ENCODE results near the gene MAEA. TPM values are rescaled to one million over a fixed set of nuclear protein-coding genes. Genes with fewer than 3 reads are reported as not detected.
"Not testable (repeated sequence)": the region's sequence is repeated elsewhere in the genome, so short reads cannot be mapped to it uniquely, and the experiment has no call there.

The MAEA gene
- total RNA-seq, 4 donors from 2014 or later, result 114 to 211 (median 168) TPM

- H3K4me1 ChIP-seq, result no peaks in the 10 kb centered on the region
- H3K9me3 ChIP-seq, result no peaks in the 10 kb centered on the region
- no peak overlapping the region for H3K27ac ChIP-seq
- no peaks in the 10 kb centered on the region for H3K27me3 ChIP-seq
- TF ChIP-seq CTCF (IDR thresholded peaks at IDR 0.05), result no peak
- no peak for TF ChIP-seq POLR2AphosphoS5 (IDR thresholded peaks at IDR 0.05)
- TF ChIP-seq EP300 (IDR thresholded peaks at IDR 0.05; ENCODE audit: low read depth), result no peak
- TF ChIP-seq POLR2A (IDR thresholded peaks at IDR 0.05), result no peak
- in situ Hi-C loops (cut with MboI; ENCODE audit: low pct_ligation_motif_present in 1 of 4, low pct_unique_long_range_greater_than_20kb in 1 of 4, low sequenced_read_pairs in 3 of 4) (loop anchor here in 3 of 4 donors (25.0 kb wide), 2 partner anchors 243 to 268 kb away; no protein-coding TSS in a partner anchor), intact Hi-C loops (cut with DNase I; ENCODE audit: low total_unique reads) (no loop called here)
- no peak overlapping the region for H3K4me3 ChIP-seq
- no peaks in the 10 kb centered on the region for H3K36me3 ChIP-seq
- 87 to 91% methylated on average over 7 to 22 of the region's 22 CpGs for WGBS, 2 donors (ENCODE audit: low coverage in 1 of 2)
- no peak for DNase-seq
Measured at GRCh38 chr4:1369479-1370079, 79.9 kb downstream of the MAEA start.

GRCh38 chr4:1370321-1371124 lies 80.8 kb downstream of the MAEA start:
- Histone ChIP-seq H3K27me3 (no peaks in the 10 kb centered on the region), H3K36me3 (no peaks in the 10 kb centered on the region), H3K27ac (no peak overlapping the region), H3K9me3 (no peaks in the 10 kb centered on the region), H3K4me1 (no peaks in the 10 kb centered on the region), H3K4me3 (no peak overlapping the region)
- DNase-seq, result no peak
- no peak for TF ChIP-seq EP300 (IDR thresholded peaks at IDR 0.05; ENCODE audit: low read depth)
- no peak for TF ChIP-seq CTCF (IDR thresholded peaks at IDR 0.05)
- TF ChIP-seq POLR2AphosphoS5 (IDR thresholded peaks at IDR 0.05), result no peak
- no peak for TF ChIP-seq POLR2A (IDR thresholded peaks at IDR 0.05)
- in situ Hi-C loops (cut with MboI; ENCODE audit: low pct_ligation_motif_present in 1 of 4, low pct_unique_long_range_greater_than_20kb in 1 of 4, low sequenced_read_pairs in 3 of 4), result loop anchor here in 3 of 4 donors (25.0 kb wide), 2 partner anchors 242 to 267 kb away; no protein-coding TSS in a partner anchor
- WGBS, 2 donors (ENCODE audit: low coverage in 1 of 2), result 91% methylated on average over 25 of the region's 29 CpGs; no CpG with 5 or more reads in 1 of the 2 donors
- intact Hi-C loops (cut with DNase I; ENCODE audit: low total_unique reads), result no loop called here

- intact Hi-C loops (cut with DNase I; ENCODE audit: low total_unique reads), result no loop called here
- H3K4me1 ChIP-seq, result no peaks in the 10 kb centered on the region
- H3K9me3 ChIP-seq, result no peaks in the 10 kb centered on the region
- H3K27me3 ChIP-seq, result no peaks in the 10 kb centered on the region
- in situ Hi-C loops (cut with MboI; ENCODE audit: low pct_ligation_motif_present in 1 of 4, low pct_unique_long_range_greater_than_20kb in 1 of 4, low sequenced_read_pairs in 3 of 4), result loop anchor here in 3 of 4 donors (25.0 kb wide), 2 partner anchors 241 to 266 kb away; no protein-coding TSS in a partner anchor
- DNase-seq, result no peak
- TF ChIP-seq POLR2A (IDR thresholded peaks at IDR 0.05), result no peak
- no peak for TF ChIP-seq CTCF (IDR thresholded peaks at IDR 0.05)
- TF ChIP-seq EP300 (IDR thresholded peaks at IDR 0.05; ENCODE audit: low read depth), result no peak
- no peak for TF ChIP-seq POLR2AphosphoS5 (IDR thresholded peaks at IDR 0.05)
- no peak overlapping the region for H3K4me3 ChIP-seq
- H3K27ac ChIP-seq, result no peak overlapping the region
- H3K36me3 ChIP-seq, result no peaks in the 10 kb centered on the region
- 94 to 100% methylated on average over 4 to 28 of the region's 28 CpGs for WGBS, 2 donors (ENCODE audit: low coverage in 1 of 2)
Measured at GRCh38 chr4:1371176-1372165, 81.8 kb downstream of the MAEA start.

GRCh38 chr4:1372576-1372975 lies 82.9 kb downstream of the MAEA start:
- H3K9me3 ChIP-seq; H3K36me3 ChIP-seq; H3K27me3 ChIP-seq; H3K4me3 ChIP-seq; intact Hi-C loops (cut with DNase I; ENCODE audit: low total_unique reads); H3K4me1 ChIP-seq; DNase-seq; H3K27ac ChIP-seq: not testable (repeated sequence)
- in situ Hi-C loops (cut with MboI; ENCODE audit: low pct_ligation_motif_present in 1 of 4, low pct_unique_long_range_greater_than_20kb in 1 of 4, low sequenced_read_pairs in 3 of 4), result loop anchor here in 3 of 4 donors (25.0 kb wide), 2 partner anchors 240 to 265 kb away; no protein-coding TSS in a partner anchor
- WGBS, 2 donors (ENCODE audit: low coverage in 1 of 2), result 95% methylated on average over 22 of the region's 22 CpGs; no CpG with 5 or more reads in 1 of the 2 donors

Measured in transverse colon (tissue), 4 donors.